NOMO-1 treated with dmso at 0.1 percent for 144 hours (cell line): ENCODE measurements around the gene KRT80.

Experiments used
- DNase-seq: peaks from one replicate; lab custom pipeline; 2025; ENCODE audit not compliant: unreplicated experiment; lab: John Stamatoyannopoulos, UW

Gene KRT80

GRCh38 chr12:52181746-52182145 is 10.1 kb downstream of the KRT80 start:
- DNase-seq: no peak

- DNase-seq: no peak
Observed at GRCh38 chr12:52180971-52181628, 10.7 kb downstream of the KRT80 start.

- DNase-seq: no peak
Observed at GRCh38 chr12:52179396-52179973, 12.3 kb downstream of the KRT80 start.

GRCh38 chr12:52178984-52179383 is 12.8 kb downstream of the KRT80 start:
- no peak for DNase-seq

GRCh38 chr12:52178443-52178842 is 13.4 kb downstream of the KRT80 start:
- no peak for DNase-seq

- peak; percentile 95 for DNase-seq
Observed at GRCh38 chr12:52175371-52176350, 16.2 kb downstream of the KRT80 start.

GRCh38 chr12:52173526-52173925 is 18.3 kb downstream of the KRT80 start:
- DNase-seq: no peak

- no peak for DNase-seq
Observed at GRCh38 chr12:52172956-52173355, 18.9 kb downstream of the KRT80 start.

- DNase-seq: peak; percentile 73
Observed at GRCh38 chr12:52171950-52172512, 19.8 kb downstream of the KRT80 start.

GRCh38 chr12:52170827-52171226 is 21.0 kb downstream of the KRT80 start:
- no peak for DNase-seq

- no peak for DNase-seq
Observed at GRCh38 chr12:52169886-52170285, 21.9 kb downstream of the KRT80 start.

- DNase-seq: no peak
Observed at GRCh38 chr12:52168019-52168717, 23.6 kb downstream of the KRT80 start.

GRCh38 chr12:52167526-52167925 is 24.3 kb downstream of the KRT80 start:
- DNase-seq: no peak

GRCh38 chr12:52166672-52167071 is 25.1 kb downstream of the KRT80 start:
- DNase-seq: no peak

- DNase-seq: peak; percentile 36
Observed at GRCh38 chr12:52165096-52165855, 26.5 kb downstream of the KRT80 start.

- no peak for DNase-seq
Observed at GRCh38 chr12:52164624-52165023, 27.2 kb downstream of the KRT80 start.

- no peak for DNase-seq
Observed at GRCh38 chr12:52162981-52163380, 28.8 kb downstream of the KRT80 start.

- no peak for DNase-seq
Observed at GRCh38 chr12:52160200-52160599, 31.6 kb downstream of the KRT80 start.

- no peak for DNase-seq
Observed at GRCh38 chr12:52157566-52158150, 34.2 kb downstream of the KRT80 start.
